ENCODE data around the gene YEATS4. TPM values are rescaled to one million over a fixed set of nuclear protein-coding genes. Genes with fewer than 3 reads are reported as not detected.

Gene YEATS4
- total RNA-seq, 3 donors from 2014 or later (not counting 1 experiment from before 2014, with no cell fraction given): 18.2 to 23.9 (median 20.3) TPM

Other genes starting within 250 kb of the YEATS4 start
- 10 to 100 TPM; 88.5 to 99.4 (median 95.4) TPM for gene CPSF6, start 120.2 kb upstream of the YEATS4 start, total RNA-seq
- 100 to 1,000 TPM in 2 of 3 donors, 10 to 100 TPM in 1; 83.1 to 337 (median 146) TPM for gene LYZ, start 11.4 kb upstream of the YEATS4 start, total RNA-seq
- gene FRS2, start 110.6 kb downstream of the YEATS4 start, total RNA-seq: 10 to 100 TPM; 25.6 to 33.8 (median 28.2) TPM
- gene CCT2, start 225.7 kb downstream of the YEATS4 start, total RNA-seq: 100 to 1,000 TPM; 154 to 171 (median 171) TPM

All from natural killer cell (primary cell).